HL-60/S4 (cell line): ENCODE results near the gene ZNF197.
"Not testable (repeated sequence)": the region's sequence is repeated elsewhere in the genome, so short reads cannot be mapped to it uniquely, and the experiment has no call there.

ENCODE experiments used
- in situ Hi-C: fragments of 300-500 bp; cut with MboI; formaldehyde crosslinking; loops from 2 replicates; pipeline ENCODE4 v1.14.3; 2022; ENCODE audit warnings: low sequenced_read_pairs

ZNF197 gene

GRCh38 chr3:44624749-44625480, at the start of gene ZNF197:
Gene ZNF197 (plus strand): TSS chr3:44625036. CDS start chr3:44629155, 4,119 bp downstream.
- in situ Hi-C loops: no loop called here

- in situ Hi-C loops: no loop called here
These were observed 48.2 kb upstream of the ZNF197 start for GRCh38 chr3:44576613-44577012.

GRCh38 chr3:44577354-44577952, 47.4 kb upstream of the ZNF197 start:
- in situ Hi-C loops: not testable (repeated sequence)

GRCh38 chr3:44578316-44578715, 46.5 kb upstream of the ZNF197 start:
- in situ Hi-C loops: not testable (repeated sequence)

- in situ Hi-C loops: not testable (repeated sequence)
These were observed 45.8 kb upstream of the ZNF197 start for GRCh38 chr3:44578924-44579515.

GRCh38 chr3:44579749-44580148, 45.1 kb upstream of the ZNF197 start:
- in situ Hi-C loops: not testable (repeated sequence)

- in situ Hi-C loops: not testable (repeated sequence)
These were observed 43.9 kb upstream of the ZNF197 start for GRCh38 chr3:44580971-44581370.

- in situ Hi-C loops: no loop called here
These were observed 40.0 kb upstream of the ZNF197 start, which contains the start of gene ZNF660 for GRCh38 chr3:44584646-44585501. Gene ZNF660 (plus strand): TSS chr3:44584964. CDS start chr3:44594194, 9,230 bp downstream.

GRCh38 chr3:44596621-44597020, 28.2 kb upstream of the ZNF197 start:
- in situ Hi-C loops: no loop called here

GRCh38 chr3:44601749-44602148, 23.1 kb upstream of the ZNF197 start:
- in situ Hi-C loops: no loop called here

- in situ Hi-C loops: no loop called here
These were observed 12.2 kb upstream of the ZNF197 start for GRCh38 chr3:44612678-44613077.

- in situ Hi-C loops: no loop called here
These were observed 3.9 kb downstream of the ZNF197 start for GRCh38 chr3:44628716-44629115.

- in situ Hi-C loops: no loop called here
These were observed 7.4 kb downstream of the ZNF197 start for GRCh38 chr3:44632193-44632592.

- in situ Hi-C loops: no loop called here
These were observed 17.5 kb downstream of the ZNF197 start for GRCh38 chr3:44642337-44642736.

- in situ Hi-C loops: no loop called here
These were observed 18.2 kb downstream of the ZNF197 start for GRCh38 chr3:44643024-44643423.

- in situ Hi-C loops: no loop called here
These were observed 22.9 kb downstream of the ZNF197 start for GRCh38 chr3:44647771-44648170.

- in situ Hi-C loops: no loop called here
These were observed 23.9 kb downstream of the ZNF197 start, which contains the start of gene ZNF35 for GRCh38 chr3:44648564-44649229. Gene ZNF35 (plus strand): TSS chr3:44648732. CDS start chr3:44651068, 2,336 bp downstream.

- in situ Hi-C loops: no loop called here
These were observed 24.9 kb downstream of the ZNF197 start for GRCh38 chr3:44649709-44650108.

GRCh38 chr3:44654039-44654438, 29.2 kb downstream of the ZNF197 start:
- in situ Hi-C loops: no loop called here

GRCh38 chr3:44659015-44659414, 34.2 kb downstream of the ZNF197 start:
- in situ Hi-C loops: no loop called here
